Right lobe of liver (tissue), 4 donors: ENCODE data around the gene PES1.

ENCODE experiments used
- POLR2A ChIP-seq: fragments of 450-650 bp; IDR thresholded peaks from one replicate; pipeline ENCODE4 v1.6.1; 2017; ENCODE audit warnings: antibody characterized with exemption, mild to moderate bottlenecking
- TF ChIP-seq, protein P1 (sequence below), 4 donors: fragments of 200-600 bp in 3 of 4; fragments of 450-650 bp in 1 of 4; IDR thresholded peaks; one replicate each; pipeline versions ENCODE4 v1.5.1 to v1.8.0; 2016 to 2022; ENCODE audit warnings: antibody characterized with exemption in 4 of 4, mild to moderate bottlenecking in 2 of 4
- donor health status: DM: no; HTN: no; CAD: no.
- donor health status: DM: no; HTN: no; CAD: no.
- donor health status: DM: no; HTN: yes; CAD: no.

DNA sequence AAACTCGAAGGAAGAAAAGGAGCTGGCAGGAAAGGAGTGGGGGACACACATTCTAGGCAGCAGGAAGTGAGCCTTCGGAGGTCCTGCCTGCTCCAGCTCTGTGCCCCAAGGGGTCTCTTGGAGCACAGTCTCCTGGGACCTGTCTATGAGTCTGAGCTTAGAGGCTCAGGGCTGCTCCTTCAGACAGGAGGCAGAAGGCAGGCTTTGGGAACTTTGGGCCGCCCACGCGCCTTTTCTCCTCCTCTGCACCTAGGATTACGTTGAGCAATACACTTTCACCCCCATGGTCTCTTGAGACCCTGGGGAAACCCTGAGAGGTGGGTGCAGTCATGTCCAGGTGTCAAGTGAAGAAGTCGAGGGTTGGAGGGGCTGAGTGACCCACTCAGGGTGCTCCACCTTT is 16.2 kb upstream of the PES1 start:
- TF ChIP-seq, protein P1, sequence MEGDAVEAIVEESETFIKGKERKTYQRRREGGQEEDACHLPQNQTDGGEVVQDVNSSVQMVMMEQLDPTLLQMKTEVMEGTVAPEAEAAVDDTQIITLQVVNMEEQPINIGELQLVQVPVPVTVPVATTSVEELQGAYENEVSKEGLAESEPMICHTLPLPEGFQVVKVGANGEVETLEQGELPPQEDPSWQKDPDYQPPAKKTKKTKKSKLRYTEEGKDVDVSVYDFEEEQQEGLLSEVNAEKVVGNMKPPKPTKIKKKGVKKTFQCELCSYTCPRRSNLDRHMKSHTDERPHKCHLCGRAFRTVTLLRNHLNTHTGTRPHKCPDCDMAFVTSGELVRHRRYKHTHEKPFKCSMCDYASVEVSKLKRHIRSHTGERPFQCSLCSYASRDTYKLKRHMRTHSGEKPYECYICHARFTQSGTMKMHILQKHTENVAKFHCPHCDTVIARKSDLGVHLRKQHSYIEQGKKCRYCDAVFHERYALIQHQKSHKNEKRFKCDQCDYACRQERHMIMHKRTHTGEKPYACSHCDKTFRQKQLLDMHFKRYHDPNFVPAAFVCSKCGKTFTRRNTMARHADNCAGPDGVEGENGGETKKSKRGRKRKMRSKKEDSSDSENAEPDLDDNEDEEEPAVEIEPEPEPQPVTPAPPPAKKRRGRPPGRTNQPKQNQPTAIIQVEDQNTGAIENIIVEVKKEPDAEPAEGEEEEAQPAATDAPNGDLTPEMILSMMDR (IDR thresholded peaks at IDR 0.05), result no peak
- TF ChIP-seq POLR2A, result no peak
